SKM-1 treated with dmso at 0.1 percent for 144 hours (cell line): ENCODE results near the gene LEFTY1.
"Not testable (repeated sequence)": the region's sequence is repeated elsewhere in the genome, so short reads cannot be mapped to it uniquely, and the experiment has no call there.

Source experiments
- DNase-seq: peaks from one replicate; lab custom pipeline; 2025; ENCODE audit not compliant: unreplicated experiment; lab: John Stamatoyannopoulos, UW

LEFTY1 gene

GRCh38 chr1:225888289-225888897, 553 bp downstream of the LEFTY1 start:
- no peak for DNase-seq

DNA sequence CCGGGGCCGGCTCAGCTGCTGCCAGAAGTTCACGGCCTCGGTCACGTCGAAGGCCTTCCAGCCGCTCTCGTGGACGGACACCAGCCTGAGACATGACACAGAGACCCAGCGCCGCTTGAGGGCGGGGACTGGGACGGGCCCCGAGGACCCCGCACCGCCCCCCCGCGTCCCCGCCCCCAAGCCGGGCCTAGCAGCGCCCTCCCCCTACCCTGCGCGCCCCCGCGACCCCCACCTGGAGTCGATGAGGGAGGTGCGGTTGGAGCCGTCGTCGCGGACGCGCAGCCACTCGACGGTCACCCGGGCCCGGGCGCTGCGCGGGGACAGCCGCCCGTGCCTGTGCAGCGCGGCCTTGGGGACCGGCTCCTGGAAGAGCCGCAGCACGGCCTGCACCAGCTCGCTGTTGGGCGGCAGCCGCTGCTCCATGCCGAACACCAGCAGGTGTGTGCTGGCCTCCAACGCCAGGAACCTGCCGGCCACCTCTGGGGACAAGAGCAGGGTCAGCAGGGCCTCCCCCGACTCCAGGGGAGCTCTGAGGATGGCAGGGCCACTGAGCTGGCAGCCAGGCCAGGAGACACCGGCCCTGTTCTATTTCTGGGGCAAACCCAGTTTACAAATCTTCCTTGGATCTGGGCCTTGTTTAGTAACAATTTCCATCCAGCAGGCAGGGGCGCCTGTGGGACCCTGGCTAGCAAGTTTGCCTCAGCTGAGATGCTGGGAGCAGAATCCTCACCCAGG, 1.2 kb downstream of the LEFTY1 start:
- not testable (repeated sequence) for DNase-seq

GRCh38 chr1:225887030-225887314, 2.0 kb downstream of the LEFTY1 start:
- no peak for DNase-seq

GRCh38 chr1:225886159-225887029, 2.6 kb downstream of the LEFTY1 start:
- DNase-seq: no peak

DNA sequence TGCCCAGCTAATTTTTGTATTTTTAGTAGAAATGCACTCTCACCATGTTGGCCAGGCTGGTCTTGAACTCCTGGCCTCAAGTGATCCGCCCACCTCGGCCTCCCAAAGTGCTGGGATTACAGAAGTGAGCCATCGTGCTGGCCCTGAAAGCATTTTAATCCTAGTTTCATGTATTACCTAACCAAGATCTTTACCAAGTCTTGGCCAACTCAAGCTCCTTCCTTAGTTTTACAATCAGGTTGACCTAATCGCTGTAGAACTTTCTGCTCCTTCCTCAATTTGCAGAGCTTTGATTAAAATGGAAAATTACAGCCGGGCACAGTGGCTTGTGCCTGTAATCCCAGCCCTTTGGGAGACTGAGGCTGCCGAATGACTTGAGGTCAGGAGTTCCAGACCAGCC, 3.6 kb downstream of the LEFTY1 start:
- peak; percentile 89 for DNase-seq

GRCh38 chr1:225883616-225884265, 5.2 kb downstream of the LEFTY1 start:
- DNase-seq: no peak

- peak; percentile 42 for DNase-seq
Measured at GRCh38 chr1:225882694-225883615, 6.0 kb downstream of the LEFTY1 start.

- peak; percentile 92 for DNase-seq
Measured at GRCh38 chr1:225881959-225882693, 6.8 kb downstream of the LEFTY1 start, which contains the start of gene TMEM63A. Gene TMEM63A (minus strand): TSS chr1:225882380. CDS start chr1:225877580, 4,800 bp downstream.

DNA sequence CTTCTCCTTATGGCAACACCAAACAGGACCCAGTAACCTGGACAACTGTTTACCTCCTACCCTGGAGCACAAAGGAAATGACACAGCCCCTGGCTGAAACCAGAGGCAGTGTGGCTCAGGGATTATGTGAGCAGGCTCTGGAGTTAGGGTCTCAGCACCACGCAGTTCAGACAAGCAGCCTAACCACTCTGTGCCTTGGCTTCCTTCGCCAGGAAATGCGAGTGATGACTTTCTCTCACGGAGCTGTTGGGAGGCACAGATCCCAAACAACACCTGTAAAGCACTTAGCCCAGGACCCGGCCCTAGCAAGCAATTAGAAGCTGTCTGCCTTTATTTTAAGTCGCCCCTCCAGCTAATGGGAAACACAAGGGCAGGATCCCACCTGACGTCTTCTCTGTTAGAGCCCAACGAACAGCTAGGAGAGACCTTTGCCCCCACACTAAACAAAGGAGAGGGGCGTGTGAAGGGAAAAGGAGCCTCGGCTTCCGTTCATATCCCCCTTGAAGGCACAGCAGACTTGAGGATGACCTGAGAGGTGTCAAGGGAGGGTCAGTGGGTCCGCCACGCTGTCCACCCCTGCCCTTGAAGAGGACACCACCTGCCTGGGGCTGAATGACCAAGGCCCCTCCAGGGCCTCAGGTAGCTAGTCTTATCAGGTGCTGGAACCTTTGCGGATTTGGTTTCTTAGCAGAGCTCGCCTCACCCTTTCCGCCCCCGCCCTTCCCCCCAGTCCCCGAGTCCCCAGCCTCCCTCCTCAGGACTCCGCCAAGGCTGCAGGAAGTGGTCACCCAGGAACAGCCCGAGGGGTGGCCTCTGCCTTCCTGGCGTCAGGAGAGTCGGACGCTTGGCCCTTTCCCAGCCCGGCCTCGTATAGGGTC, 7.6 kb downstream of the LEFTY1 start:
- DNase-seq: peak; percentile 24

GRCh38 chr1:225880636-225881035, 8.3 kb downstream of the LEFTY1 start:
- DNase-seq: no peak

DNA sequence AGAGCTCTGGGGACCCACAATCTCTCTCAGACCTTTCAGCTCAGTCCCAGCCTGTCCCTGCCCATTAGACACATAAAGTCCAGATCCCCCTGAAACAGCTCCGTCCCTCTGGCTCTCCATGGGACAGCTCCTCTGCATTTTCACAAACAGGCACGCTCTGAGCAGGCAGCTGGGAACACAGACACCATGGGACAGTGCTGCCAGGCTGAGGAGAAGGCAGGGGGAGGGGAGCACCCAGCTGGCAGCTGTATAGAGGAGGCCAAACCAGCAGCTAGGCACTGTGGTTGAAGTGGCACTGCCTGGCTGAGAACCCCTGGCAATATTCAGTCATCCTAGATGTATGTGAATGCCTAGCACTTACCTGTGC, 8.7 kb downstream of the LEFTY1 start:
- DNase-seq: no peak

DNA sequence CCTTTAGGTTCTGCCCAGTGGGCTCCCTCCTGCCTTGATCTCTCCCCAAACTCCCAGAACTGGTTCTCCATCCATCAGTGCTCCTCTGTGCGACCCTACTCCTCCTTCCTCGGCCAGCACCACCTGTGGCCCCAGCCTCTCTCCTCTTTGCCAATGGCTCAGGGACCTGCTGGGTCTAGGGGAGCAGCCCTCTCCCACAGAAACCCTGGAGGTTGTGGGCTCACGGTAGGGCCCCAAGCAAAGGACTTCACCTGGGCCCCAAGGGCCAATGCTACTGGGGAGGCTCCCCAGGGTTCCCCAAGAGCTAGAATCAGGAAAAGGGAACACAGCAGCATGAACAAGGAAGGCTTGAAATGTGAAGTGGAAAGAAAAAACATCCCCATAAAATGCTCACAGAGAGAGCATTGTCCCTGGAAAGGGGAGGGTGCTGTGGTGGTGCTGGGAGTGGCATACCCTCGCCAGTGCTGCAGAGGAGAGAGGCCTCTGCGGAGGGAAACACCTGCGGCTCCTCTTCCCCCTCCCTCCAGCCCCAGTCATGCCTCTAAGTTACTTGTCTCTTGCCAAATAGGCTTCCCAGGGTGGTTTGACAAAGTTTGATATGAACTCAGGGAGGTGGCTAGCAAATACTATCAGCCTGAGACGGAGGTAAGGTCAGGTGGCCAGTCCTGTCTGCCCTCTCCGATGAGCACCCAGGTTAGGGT, 9.3 kb downstream of the LEFTY1 start:
- DNase-seq: no peak

- DNase-seq: no peak
Measured at GRCh38 chr1:225878282-225878681, 10.7 kb downstream of the LEFTY1 start.

- DNase-seq: peak; percentile 59
Measured at GRCh38 chr1:225877580-225877979, 11.4 kb downstream of the LEFTY1 start.

- no peak for DNase-seq
Measured at GRCh38 chr1:225876900-225877510, 11.9 kb downstream of the LEFTY1 start.

DNA sequence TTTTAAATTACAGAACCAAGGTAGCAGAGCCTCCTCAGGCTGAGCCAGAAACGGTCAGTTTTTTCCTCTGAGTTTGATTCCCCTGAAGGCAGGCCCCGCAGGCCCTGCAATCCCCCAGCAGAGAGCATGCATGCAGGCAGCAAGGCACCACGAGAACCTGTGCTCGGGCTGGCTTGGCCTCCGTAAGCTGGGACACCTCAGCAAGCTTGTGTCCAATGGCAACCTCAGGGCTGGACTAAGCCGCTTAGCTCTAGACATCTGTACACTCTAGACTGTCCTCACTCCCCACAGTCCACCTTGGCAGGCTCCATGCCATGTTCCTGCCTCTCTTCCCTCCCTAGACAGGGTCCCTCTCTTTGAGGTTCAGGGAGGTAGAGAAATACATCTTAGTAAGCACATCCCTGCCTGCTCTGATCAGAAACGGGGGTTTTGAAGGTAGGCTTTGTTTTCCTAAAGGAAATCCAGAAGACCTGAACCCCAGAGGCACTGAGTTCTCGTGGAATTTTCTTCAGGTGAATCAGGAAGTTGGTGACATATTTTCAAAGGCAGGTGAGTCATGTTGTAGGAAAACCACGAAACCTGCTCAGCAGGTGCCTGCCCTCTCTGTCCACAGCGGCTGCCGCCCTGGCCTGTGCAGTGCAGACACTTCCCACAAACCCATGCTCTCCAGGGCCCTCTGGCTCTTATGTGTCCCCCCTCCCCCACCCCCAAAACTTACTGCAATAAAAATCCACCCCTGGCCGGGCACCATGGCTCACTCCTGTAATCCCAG, 13.7 kb downstream of the LEFTY1 start:
- no peak for DNase-seq

- no peak for DNase-seq
Measured at GRCh38 chr1:225874431-225874830, 14.5 kb downstream of the LEFTY1 start.
